ENCODE measurements around the gene ACY1. TPM values are rescaled to one million over a fixed set of nuclear protein-coding genes. Genes with fewer than 3 reads are reported as not detected.

Gene ACY1
- total and polyA plus RNA-seq, 11 donors: 14.8 to 45.3 (median 25.4) TPM

- WGBS, 4 donors: 91 to 95% (median 93%) methylated on average over 5 of the region's 5 CpGs
- intact Hi-C loops (cut with DNase I): no loop called here
Observed at GRCh38 chr3:52036222-52036694, 52.9 kb downstream of the ACY1 start.

GRCh38 chr3:52036829-52037228 is 53.5 kb downstream of the ACY1 start:
- no peak for TF ChIP-seq CTCF (IDR thresholded peaks at IDR 0.05)
- TF ChIP-seq POLR2A (IDR thresholded peaks at IDR 0.05): no peak
- Histone ChIP-seq H3K4me3 (no peak overlapping the region), H3K27ac (no peak overlapping the region), H3K9me3 (no peaks in the 10 kb centered on the region), H3K36me3 (no peaks in the 10 kb centered on the region), H3K4me1 (peaks cover 0 to 41% (median 23%) of the 10 kb centered on the region in 12 donors), H3K27me3 (no peaks in the 10 kb centered on the region)
- DNase-seq (no peak), ATAC-seq (no peak)
- intact Hi-C loops (cut with DNase I): no loop called here
- WGBS, 4 donors: 47 to 56% (median 52%) methylated on average over 2 to 5 of the region's 5 CpGs

More at GRCh38 chr3:52036222-52036694, 52.9 kb downstream of the ACY1 start:
- TF ChIP-seq POLR2A (IDR thresholded peaks at IDR 0.05) (no peak), CTCF (IDR thresholded peaks at IDR 0.05) (no peak)
- Histone ChIP-seq H3K27me3 (no peaks in the 10 kb centered on the region), H3K4me3 (no peak overlapping the region), H3K4me1 (peaks cover 0 to 39% (median 21%) of the 10 kb centered on the region in 12 donors), H3K36me3 (no peaks in the 10 kb centered on the region), H3K9me3 (no peaks in the 10 kb centered on the region), H3K27ac (no peak overlapping the region)
- no peak for DNase-seq
- ATAC-seq: no peak

- Histone ChIP-seq H3K4me3 (no peak overlapping the region), H3K27ac (no peak overlapping the region), H3K36me3 (no peaks in the 10 kb centered on the region), H3K9me3 (no peaks in the 10 kb centered on the region), H3K4me1 (peaks cover 0 to 41% (median 23%) of the 10 kb centered on the region in 12 donors), H3K27me3 (no peaks in the 10 kb centered on the region)
- DNase-seq (no peak), ATAC-seq (no peak)
- intact Hi-C loops (cut with DNase I): no loop called here
- WGBS, 4 donors: 86 to 96% (median 90%) methylated on average over 4 of the region's 4 CpGs; no CpG with 5 or more reads in 1 of the 4 donors
- TF ChIP-seq POLR2A (IDR thresholded peaks at IDR 0.05): no peak
- no peak for TF ChIP-seq CTCF (IDR thresholded peaks at IDR 0.05)
Observed at GRCh38 chr3:52037291-52037690, 54.0 kb downstream of the ACY1 start.

- no peak for DNase-seq
- intact Hi-C loops (cut with DNase I): no loop called here
- TF ChIP-seq CTCF (IDR thresholded peaks at IDR 0.05): no peak
- no peak for TF ChIP-seq POLR2A (IDR thresholded peaks at IDR 0.05)
- no peak for ATAC-seq
- peaks cover 0 to 34% (median 21%) of the 10 kb centered on the region in 12 donors for H3K4me1 ChIP-seq
- 94 to 100% (median 96%) methylated on average over 2 to 6 of the region's 6 CpGs for WGBS, 4 donors
- H3K4me3 ChIP-seq: no peak overlapping the region
- H3K27me3 ChIP-seq: no peaks in the 10 kb centered on the region
- H3K9me3 ChIP-seq: no peaks in the 10 kb centered on the region
- H3K27ac ChIP-seq: peak overlapping the region in 1 of 12 donors; percentile 89
- no peaks in the 10 kb centered on the region for H3K36me3 ChIP-seq
Observed at GRCh38 chr3:52038227-52038626, 54.9 kb downstream of the ACY1 start.

Other genes with a start within 250 kb of the ACY1 start
- gene IQCF6, start 204.3 kb upstream of the ACY1 start, total RNA-seq: not detected
- not detected for gene IQCF6, start 204.3 kb upstream of the ACY1 start, polyA plus RNA-seq
- not detected for gene IQCF2, start 121.9 kb upstream of the ACY1 start, total RNA-seq
- not detected for gene IQCF2, start 121.9 kb upstream of the ACY1 start, polyA plus RNA-seq
- gene IQCF5, start 107.9 kb upstream of the ACY1 start, total RNA-seq: not detected
- gene IQCF5, start 107.9 kb upstream of the ACY1 start, polyA plus RNA-seq: not detected
- not detected for gene IQCF1, start 80.2 kb upstream of the ACY1 start, total RNA-seq
- gene IQCF1, start 80.2 kb upstream of the ACY1 start, polyA plus RNA-seq: not detected
- 10 to 100 TPM in 5 of 9 donors, 1 to 10 TPM in 4; 6.1 to 14.7 (median 10.2) TPM for gene RRP9, start 41.6 kb upstream of the ACY1 start, total RNA-seq
- 10 to 100 TPM; 12.4 to 30.8 TPM for gene RRP9, start 41.6 kb upstream of the ACY1 start, polyA plus RNA-seq
- gene PARP3, start 41.2 kb upstream of the ACY1 start, total RNA-seq: 10 to 100 TPM; 11.0 to 37.5 (median 14.5) TPM
- gene PARP3, start 41.2 kb upstream of the ACY1 start, polyA plus RNA-seq: 1 to 10 TPM; 7.0 to 9.1 TPM
- under 1 TPM in 5 of 9 donors, not detected in 4; 0.13 to 0.27 (median 0.21) TPM for gene GPR62, start 28.2 kb upstream of the ACY1 start, total RNA-seq
- under 1 TPM; 0.06 to 0.11 TPM for gene GPR62, start 28.2 kb upstream of the ACY1 start, polyA plus RNA-seq
- gene PCBP4, start 16.1 kb upstream of the ACY1 start, total RNA-seq: 100 to 1,000 TPM in 2 of 9 donors, 10 to 100 TPM in 7; 55.4 to 149 (median 63.9) TPM
- 100 to 1,000 TPM in 1 of 2 donors, 10 to 100 TPM in 1; 64.8 to 101 TPM for gene PCBP4, start 16.1 kb upstream of the ACY1 start, polyA plus RNA-seq
- 10 to 100 TPM in 7 of 9 donors, 1 to 10 TPM in 2; 8.7 to 22.2 (median 12.3) TPM for gene ABHD14B, start 9.5 kb upstream of the ACY1 start, total RNA-seq
- gene ABHD14B, start 9.5 kb upstream of the ACY1 start, polyA plus RNA-seq: 10 to 100 TPM; 11.5 to 19.8 TPM
- gene ABHD14A, start 8.5 kb upstream of the ACY1 start, total RNA-seq: 10 to 100 TPM; 17.7 to 51.4 (median 22.1) TPM
- gene ABHD14A, start 8.5 kb upstream of the ACY1 start, polyA plus RNA-seq: 10 to 100 TPM; 21.7 to 70.3 TPM
- gene RPL29, start 12.4 kb downstream of the ACY1 start, total RNA-seq: 100 to 1,000 TPM; 515 to 986 (median 681) TPM
- gene RPL29, start 12.4 kb downstream of the ACY1 start, polyA plus RNA-seq: 1,000 to 10,000 TPM; 1,354 to 1,405 TPM
- 10 to 100 TPM; 14.5 to 33.2 (median 20.7) TPM for gene DUSP7, start 73.0 kb downstream of the ACY1 start, total RNA-seq
- gene DUSP7, start 73.0 kb downstream of the ACY1 start, polyA plus RNA-seq: 10 to 100 TPM in 1 of 2 donors, 1 to 10 TPM in 1; 9.2 to 26.1 TPM
- 1 to 10 TPM in 7 of 9 donors, under 1 TPM in 2; 0.66 to 5.2 (median 1.4) TPM for gene POC1A, start 170.9 kb downstream of the ACY1 start, total RNA-seq
- gene POC1A, start 170.9 kb downstream of the ACY1 start, polyA plus RNA-seq: 1 to 10 TPM in 1 of 2 donors, under 1 TPM in 1; 0.50 to 3.0 TPM
- 100 to 1,000 TPM in 8 of 9 donors, 10 to 100 TPM in 1; 77.9 to 213 (median 146) TPM for gene ALAS1, start 214.6 kb downstream of the ACY1 start, total RNA-seq
- gene ALAS1, start 214.6 kb downstream of the ACY1 start, polyA plus RNA-seq: 100 to 1,000 TPM; 107 to 132 TPM
- gene TLR9, start 242.1 kb downstream of the ACY1 start, total RNA-seq: under 1 TPM in 8 of 9 donors, not detected in 1; 0.12 to 0.65 (median 0.29) TPM
- gene TLR9, start 242.1 kb downstream of the ACY1 start, polyA plus RNA-seq: under 1 TPM; 0.04 to 0.23 TPM